Stimulated activated CD4-positive, alpha-beta T cell treated with anti-CD3 and anti-CD28 coated beads, Interleukin-15, amount 100 ng/mL, for 48 hours (primary cell): ENCODE results near the gene OR1F1.
A peak's percentile ranks its signal among the peaks of the same experiment; 100 is the strongest.
"Not testable (repeated sequence)": the region's sequence is repeated elsewhere in the genome, so short reads cannot be mapped to it uniquely, and the experiment has no call there.

Experiments used
- DNase-seq, 2 donors: peaks; one replicate each; pipeline ENCODE4 v3.0.0-alpha.2; 2020; ENCODE audit warnings: low read depth in 2 of 2

OR1F1 gene

DNA sequence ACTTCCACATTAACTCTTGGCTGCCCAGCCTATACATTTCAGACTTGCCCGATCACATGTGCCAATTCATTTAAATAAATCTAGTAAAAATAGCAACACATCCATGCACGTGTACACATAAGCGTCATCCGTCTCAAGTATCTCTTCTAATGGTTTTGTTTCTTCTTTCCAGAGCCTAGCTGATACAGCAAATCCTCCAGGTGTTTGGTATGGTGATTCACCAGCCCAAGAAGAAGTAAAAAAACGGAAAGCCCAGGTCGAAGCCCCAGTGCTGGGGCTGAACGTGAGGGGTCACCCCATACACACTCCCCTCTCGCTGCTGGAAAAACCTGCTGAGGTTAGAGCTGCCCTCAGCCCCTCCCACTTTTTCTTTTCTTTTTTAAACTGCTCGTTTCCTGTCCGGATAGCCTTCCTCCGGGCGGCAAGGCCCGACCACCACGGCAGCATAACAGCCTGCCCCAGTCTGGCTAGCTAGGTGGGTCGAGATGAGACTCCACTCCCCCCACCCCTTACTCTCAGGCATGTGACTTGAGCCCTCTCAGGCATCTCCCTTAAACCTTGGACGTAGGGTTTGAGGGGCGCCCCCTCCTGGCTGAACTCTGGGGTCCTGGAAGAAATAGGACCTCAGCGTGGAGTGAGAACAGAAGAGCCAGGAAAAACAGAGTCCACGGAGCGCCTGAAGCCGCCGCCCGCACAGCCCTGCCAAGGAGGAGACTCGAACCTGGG lies 13.9 kb upstream of the OR1F1 start:
- no peak for DNase-seq

DNA sequence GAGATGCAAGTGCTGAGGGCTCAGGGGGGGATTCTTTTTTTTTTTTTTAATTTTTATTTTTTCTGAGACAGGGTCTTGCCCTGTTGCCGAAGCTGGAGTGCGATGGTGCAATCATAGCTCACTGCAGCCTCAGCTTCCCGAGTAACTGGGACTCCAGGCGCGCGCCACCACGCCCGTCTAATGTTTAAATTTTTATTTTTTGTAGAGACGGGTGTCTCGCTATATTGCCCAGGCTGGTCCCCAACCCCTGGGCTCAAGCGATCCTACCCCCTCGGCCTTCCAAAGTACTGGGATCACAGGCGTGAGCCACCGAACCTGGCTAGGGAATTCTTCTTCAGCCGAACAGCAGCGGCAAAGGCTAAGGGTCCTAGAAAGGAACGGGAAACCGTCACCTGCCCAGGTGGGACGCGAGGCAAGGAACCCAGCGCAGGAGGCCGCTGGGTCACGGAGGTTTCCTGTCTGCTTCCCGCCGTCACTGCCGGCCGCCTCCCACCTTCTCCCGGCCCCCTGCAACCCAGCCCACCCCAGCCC lies 13.3 kb upstream of the OR1F1 start:
- DNase-seq = no peak

DNA sequence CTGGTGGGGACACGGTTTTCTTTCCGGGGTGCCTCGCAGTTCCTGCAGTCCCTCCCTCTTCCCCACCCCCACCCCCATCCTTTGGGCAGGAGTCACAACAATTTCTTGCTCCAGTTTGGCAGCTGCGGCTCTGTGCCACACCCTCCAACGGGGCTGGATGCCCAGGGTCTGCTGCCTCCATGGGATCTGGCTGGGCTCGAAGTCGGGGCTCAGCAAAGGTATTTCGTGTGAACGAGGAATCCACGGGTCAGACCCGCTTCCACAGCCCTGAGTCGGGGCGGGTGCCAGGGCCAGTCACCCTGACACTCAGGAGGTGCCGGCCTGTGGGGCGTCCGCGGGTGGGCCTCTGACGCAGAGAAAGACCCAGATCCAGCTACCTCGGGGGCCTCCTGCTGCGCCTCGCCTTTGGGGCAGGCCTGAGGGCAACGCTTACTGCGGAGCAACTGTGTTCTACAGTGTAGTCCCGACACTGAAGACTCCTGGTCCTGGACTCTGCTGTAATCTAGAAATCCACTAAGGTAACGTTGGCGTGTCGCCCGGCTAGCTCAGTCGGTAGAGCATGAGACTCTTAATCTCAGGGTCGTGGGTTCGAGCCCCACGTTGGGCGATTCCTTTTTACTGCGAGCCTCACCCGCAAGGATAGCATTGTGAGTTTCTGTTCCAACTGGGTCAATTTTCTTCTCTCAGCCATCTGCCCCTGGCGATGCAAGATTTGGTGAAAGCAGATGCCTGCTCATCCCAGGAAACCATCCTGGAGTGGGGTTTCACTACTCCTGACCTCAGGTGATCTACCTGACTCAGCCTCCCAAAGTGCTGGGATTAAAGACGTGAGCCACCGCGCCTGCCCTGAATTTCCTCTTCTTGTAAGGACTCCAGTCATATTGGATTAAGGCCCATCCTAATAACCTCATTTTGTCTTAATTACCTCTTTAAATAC lies 12.6 kb upstream of the OR1F1 start:
- peak in 1 of 2 donors; percentile 47 for DNase-seq

DNA sequence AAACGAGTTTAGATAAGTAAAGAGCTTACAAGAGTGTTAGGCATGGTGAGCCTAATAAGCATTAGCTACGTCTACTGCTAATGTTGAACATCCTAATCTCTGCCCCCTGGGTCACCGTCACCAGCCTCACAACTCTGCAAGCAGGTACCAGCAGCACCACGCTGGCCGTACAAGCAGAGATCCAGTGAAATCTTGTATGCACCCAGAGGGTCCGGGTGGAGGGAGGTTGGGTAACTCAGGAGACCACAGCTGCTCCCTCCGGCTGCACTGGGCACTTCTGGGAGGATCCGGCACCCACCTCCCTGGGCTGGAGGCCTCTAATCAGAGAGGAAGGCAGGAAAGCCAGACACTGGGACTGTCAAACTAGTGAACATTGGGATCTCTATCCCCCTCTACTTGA lies 8.4 kb upstream of the OR1F1 start:
- no peak for DNase-seq

DNA sequence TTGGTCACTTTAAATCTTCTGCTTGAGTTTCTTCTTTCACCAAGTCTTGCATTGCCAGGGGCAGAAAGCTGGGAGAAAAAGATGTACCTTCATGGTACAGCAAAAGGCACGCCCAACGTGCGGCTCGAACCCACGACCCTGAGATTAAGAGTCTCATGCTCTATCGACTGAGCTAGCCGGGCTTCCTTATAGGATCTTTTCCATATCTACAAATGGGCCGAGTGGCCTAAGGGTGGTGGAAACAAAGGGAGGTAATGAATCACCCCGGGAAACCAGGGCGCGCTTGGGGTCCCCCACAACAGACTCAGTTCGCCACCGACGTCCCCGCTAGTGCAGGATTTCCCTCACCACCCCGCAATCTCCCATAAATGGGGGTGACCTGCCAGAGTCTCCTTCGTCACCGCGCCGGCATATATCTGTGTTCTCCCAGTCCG lies 7.5 kb upstream of the OR1F1 start:
- DNase-seq = no peak

DNA sequence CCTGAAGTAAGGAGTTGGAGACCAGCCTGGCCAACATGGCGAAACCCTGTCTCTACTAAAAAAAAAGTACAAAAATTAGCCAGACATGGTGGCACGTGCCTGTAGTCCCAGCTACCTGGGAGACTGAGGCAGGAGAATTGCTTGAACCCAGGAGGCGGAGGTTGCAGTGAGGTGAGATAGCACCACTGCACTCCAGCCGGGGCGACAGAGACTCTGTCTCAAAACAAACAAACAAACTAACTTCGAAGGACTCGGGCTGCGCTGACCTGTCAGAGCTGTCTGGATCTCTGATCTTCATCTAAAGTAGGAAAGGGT lies 5.8 kb upstream of the OR1F1 start:
- not testable (repeated sequence) for DNase-seq

DNA sequence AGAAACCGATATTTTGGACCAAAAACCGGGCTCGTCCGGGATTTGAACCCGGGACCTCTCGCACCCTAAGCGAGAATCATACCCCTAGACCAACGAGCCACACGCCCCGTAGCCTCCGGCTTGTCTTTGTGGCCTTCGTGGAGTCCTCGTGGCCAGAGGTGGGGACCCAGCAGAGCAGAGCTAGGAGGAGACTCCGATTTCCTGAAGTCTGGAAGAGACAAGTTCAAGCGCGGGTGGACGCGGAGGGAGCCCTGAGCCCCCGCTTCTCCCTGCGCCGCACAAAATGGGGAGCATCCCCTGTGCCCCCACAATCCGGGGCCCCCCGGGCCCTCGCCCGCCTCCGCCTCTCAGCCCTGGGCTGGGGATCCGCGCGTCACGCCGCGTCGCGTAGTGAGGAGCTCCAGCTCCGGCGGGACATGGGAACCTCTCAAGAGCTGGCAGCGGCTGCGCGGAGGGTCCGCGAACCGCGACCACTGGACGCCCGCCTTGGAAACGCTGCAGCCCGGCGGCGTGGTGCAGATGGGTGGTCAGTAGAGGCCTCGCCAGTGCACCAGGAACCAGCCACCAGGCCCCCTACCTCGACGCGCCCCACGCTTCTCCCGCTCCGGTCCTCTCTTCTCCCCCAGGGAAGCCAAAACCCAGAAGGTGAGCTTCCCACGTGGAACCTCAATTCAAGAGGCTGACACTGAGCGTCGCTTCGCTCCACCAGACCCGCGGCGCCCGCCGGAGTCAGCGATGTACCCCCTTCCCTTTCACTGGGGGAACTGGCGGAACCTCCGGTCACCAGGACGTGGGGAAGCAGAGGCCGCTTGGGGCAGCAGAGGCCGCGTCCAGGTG lies 5.2 kb upstream of the OR1F1 start:
- peak in 1 of 2 donors; percentile 47 for DNase-seq

DNA sequence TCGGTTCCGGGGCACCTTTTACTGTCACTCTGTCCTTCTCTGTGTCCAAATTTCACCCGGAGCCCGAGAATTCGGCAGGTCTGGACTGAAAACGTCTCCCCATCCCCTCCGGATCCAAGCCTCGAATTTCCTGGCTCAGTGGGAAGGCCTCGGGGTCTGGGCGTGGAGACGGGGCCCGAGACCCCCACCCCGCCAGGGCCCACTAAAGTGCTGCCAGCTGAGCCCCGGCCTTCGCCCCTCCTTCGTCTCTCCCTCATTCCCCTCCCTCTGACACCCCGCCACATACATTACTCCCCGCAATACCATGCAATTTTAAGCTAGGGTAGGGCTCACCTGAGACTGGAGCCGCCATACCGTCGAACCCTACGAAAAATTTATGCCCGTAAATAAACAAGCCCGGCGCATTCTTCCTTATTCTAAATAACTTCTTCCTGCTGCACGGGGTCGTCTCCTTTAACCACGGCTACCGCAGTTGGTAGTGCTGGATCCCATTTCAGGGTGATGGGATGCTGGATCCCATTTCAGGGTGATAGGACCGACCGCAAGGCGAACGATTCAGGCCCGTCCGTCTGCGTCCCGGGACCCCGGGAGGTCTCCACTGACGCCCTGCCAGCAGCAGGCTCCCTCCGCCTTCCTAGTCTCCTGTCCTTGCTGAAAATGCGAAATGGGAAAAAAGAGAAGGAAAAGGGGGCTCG lies 4.4 kb upstream of the OR1F1 start:
- no peak for DNase-seq

DNA sequence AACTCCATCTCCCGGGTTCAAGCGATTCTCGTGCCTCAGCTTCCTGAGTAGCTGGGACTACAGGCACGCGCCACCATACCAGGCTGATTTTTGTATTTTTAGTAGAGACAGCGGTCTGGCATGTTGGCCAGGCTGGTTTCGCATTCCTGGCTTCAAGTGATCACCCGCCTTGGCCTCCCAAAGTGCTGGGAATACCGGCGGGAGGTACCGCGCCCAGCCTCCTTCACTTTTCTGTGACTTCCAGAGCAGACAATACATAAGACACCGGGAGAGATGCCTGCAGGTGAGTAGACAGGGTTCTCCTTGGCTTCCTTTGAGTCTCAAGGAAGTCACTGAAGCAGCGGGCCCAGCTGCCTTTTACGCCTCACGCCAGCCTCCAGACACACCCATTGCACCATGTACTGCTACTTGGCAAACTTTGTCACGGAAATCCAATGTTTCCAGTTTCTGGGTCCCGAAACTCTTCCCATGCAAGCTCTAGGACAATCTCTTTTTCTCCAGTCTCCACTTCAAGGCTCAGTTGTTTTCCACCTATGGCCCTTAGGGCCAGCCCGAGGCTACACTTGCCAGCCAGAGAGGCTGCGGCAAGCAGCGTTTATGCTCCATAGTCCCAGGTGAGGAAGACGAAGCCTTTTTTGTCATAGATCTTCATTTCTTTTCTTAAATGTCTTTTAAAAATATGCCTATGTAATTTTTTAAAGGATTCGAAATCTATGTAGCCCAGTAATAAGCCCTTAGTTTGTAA lies 886 bp upstream of the OR1F1 start:
- no peak for DNase-seq

DNA sequence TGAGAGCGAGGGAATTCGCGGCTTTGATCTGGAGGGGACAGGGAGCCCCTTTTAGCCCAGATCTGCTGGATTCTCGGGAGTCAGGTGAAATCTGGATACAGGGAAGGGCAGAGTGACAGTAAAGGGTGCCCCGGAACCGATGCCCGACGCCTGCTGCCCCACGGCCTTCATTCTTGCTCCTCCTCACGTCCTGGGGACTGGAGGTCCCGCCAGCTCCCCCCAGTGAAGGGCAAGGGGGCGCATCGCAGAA lies 596 bp downstream of the OR1F1 start:
- DNase-seq = no peak

DNA sequence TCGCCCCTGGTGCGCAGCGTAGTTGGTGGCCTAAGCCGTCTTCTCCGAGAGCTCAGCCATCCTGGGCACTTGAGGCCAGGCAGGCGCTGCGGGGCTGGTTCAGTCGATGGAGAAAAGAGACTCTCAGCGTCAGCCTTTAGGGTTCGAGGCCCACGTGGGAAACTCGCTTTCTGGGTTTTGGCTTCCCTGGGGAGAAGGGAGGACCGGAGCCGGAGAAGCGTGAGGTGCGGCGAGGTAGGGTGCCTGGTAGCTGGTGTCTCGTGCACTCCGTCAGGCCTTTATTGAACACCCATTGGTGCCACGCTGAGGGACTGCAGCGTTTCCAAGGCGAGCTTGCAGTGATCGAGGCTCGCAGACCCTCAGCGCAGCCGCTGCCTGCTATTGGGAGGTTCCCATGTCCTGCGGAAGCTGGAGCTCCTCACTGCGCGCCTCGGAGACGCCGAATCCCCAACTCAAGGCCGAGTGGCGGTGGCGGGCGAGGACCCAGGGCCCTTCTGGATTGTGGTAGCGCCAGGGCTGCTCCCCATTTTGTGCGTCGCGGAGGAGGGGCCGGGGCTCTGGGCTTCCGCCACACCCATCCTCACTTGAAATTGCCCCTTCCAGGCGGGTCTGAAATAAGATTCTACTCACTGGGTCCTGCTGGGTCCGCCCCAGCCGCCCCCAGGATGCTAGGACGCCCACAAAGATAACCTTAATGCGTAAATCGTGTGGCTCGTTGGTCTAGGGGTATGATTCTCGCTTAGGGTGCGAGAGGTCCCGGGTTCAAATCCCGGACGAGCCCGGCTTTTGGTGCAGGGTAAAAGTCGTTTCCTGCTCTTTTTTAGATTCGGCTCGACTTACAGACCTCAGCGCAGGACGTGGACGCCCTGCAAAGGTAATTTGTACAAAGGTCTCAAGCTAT lies 1.2 kb downstream of the OR1F1 start:
- peak in 1 of 2 donors; percentile 48 for DNase-seq

DNA sequence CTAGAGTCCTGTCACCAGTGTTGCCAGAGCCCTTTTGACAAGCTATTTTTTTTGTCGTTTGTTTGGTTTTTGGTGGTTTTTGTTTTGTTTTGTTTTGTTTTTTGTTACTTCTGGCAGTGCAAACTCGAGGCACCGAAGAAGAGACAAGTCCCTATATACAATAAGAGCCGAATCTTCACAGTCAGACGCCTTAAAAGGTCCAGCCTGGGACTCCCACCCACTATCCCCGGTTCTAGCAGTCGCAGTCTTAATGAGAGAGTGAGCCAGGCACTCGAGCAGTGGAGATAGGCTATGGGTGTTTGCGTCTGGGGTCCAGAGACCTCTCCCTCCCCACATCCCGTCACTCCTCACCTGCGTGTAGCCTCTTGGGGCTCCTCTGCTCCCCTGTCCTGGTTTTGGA lies 1.9 kb downstream of the OR1F1 start:
- DNase-seq = no peak

DNA sequence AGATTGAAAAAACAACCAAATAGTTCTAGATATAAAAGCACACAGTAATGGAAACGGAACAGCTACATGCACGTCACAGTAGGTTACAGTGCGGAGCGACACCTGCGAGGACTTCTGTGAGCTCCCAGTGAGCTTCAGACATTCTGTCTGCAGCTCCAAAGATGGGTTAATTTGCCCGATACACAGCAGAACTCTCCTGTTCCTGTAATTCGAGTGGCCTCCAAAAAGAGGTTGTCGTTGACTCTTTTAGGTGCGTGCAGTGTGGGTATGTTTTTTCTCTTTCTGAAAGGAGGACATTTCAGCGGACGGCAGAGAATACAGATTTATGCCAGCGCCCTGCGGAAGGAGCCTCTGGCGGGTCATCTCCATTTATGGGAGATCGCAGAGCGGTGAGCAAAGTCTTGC lies 2.9 kb downstream of the OR1F1 start:
- no peak for DNase-seq

DNA sequence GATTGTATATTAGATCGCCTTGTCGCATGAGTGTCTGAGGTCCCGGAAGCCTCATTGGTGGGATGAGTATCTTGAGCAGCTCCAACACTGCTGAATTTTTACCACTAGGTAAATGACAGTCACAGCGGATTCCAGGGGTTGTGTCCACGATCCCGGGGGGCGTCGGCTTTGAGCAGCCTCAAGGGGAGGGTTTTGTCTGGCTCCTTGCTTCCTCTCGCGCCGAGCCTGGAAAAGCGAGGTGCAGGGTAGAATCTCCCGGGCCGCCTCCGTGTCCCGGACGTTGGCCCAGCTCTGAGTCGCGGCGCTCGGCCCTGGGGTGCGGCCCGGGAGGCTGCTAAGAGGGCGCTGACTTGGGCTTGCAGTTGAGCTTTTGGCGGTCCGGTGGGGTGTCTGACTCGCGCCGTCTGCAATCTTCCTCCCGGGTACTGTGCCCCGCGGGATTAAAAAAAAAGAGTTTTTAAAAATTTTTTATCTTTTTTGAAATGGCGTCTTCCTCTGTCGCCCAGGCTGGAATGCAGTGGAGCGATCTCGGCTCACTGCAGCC lies 4.5 kb downstream of the OR1F1 start:
- no peak for DNase-seq

DNA sequence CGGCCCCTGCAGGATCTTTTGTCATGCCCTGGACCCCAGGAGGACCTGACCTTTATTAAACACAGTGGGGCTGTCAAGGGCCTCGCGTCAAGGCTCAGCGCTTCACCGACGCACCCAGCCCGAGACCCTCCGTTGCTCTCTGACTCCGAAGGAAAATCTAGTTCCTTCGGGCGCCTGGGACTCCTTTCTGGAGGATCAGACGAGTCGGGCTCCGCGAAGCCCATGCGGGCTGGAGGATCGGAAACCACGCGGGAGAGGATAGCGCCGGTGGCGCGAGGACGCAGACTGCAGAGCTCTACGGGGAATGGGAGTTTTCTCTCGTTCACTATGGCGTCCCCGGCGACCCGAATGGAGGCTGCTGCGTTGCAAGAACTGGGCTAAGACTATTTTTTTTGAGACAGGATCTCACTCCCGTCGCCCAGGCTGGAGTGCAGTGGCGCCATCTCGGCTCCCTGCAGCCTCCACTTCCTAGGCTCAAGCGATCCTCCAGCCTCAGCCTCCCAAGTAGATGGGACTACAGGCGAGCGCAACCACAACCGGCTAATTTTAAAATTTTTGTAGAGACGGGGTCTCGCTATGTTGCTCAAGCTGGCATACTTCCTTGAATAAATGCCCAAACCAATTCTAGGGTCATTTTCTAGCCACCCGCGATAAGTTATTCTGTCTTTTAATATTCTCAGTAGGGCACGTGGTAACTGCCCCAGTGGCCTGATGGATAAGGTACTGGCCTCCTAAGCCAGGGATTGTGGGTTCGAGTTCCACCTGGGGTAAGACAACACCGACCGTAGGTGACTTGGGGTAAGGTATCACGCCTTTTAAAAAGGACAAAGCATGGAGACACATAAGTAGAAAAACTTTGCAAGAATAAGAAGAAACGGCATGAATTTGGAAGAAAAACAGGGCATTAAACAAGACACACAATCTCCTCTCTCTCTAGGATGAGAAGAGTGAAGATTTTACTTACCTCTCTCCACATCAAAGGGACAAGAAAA lies 5.5 kb downstream of the OR1F1 start:
- DNase-seq = no peak

DNA sequence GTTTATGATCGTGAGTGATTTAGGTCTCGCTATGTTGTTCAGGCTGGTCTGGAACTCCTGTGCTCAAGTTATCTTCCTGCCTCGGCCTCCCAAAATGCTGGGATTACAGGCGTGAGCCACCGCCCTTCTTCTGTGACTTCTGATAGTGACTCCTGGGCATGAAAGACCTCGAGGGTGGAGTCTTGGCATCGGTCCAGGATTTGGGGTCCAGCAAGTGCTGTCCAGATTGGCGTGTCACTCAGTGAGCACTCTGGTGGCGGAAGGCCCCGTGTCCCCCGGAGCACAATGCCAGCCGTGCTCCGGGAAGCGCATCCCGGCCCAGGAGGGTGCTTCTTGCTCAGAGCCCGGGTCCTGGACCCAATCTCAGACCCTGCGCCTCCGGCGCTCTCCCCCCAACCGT lies 6.8 kb downstream of the OR1F1 start:
- no peak for DNase-seq

DNA sequence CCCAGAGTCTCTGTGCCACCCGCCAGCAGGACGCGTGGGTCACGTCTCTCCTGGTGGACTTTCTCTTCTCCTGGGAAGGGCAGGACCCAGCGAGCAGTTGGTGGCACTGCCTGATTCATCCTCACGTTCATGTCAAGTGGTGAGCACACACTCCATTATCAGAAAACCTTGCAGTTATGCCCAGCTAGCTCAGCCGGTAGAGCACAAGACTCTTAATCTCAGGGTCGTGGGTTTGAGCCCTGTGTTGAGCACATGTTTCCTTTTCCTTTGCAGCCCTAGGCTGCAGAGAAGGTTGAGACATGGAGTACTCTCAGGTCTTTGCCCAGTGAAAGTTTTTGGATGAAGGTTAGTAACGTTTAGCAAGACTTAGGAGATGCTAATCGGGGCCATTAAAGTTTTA lies 8.0 kb downstream of the OR1F1 start:
- DNase-seq = no peak

DNA sequence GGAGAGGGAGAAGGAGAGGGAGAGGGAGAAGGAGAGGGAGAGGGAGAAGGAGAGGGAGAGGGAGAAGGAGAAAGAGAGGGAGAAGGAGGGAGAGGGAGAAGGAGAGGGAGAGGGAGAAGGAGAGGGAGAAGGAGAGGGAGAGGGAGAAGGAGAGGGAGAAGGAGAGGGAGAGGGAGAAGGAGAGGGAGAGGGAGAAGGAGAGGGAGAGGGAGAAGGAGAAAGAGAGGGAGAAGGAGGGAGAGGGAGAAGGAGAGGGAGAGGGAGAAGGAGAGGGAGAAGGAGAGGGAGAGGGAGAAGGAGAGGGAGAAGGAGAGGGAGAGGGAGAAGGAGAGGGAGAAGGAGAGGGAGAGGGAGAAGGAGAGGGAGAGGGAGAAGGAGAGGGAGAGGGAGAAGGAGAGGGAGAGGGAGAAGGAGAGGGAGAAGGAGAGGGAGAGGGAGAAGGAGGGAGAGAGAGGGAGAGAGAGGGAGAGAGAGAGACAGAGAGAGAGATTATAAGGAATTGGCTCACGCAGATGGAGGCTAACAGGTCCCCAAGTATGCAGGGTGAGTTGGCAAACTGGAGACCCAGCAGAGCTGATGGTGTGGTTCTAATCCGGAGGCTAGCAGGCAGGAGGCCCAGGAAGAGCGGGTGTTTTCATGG lies 9.8 kb downstream of the OR1F1 start:
- DNase-seq = not testable (repeated sequence)
